Gastrocnemius medialis (tissue), 4 donors: ENCODE results near the gene TJP2. TPM values are rescaled to one million over a fixed set of nuclear protein-coding genes. Genes with fewer than 3 reads are reported as not detected.

Source experiments
- ATAC-seq, 2 donors: fragments of 150-250 bp; one replicate each; pipeline ENCODE4 v1.9.1; 2016
- DNase-seq, 2 donors: peaks; one replicate each; pipeline ENCODE4 v3.0.0-alpha.2; 2019
- H3K27ac ChIP-seq, 4 donors: fragments of 200-600 bp; sonication (generic); 1 replicate in 1 of 4; 2 replicates in 3 of 4; pipeline ENCODE4 v1.5.1; 2016 to 2018; ENCODE audit warnings: mild to moderate bottlenecking in 2 of 4, moderate library complexity in 1 of 4
- H3K27me3 ChIP-seq, 3 donors: fragments of 200-600 bp; sonication (generic) in 2 of 3; 1 replicate in 1 of 3; 2 replicates in 2 of 3; pipeline versions ENCODE4 v1.5.1 to v1.6.0; 2016 to 2019; ENCODE audit warnings: mild to moderate bottlenecking in 1 of 3, moderate library complexity in 1 of 3
- H3K36me3 ChIP-seq, 2 donors: fragments of 200-600 bp; sonication (generic) in 1 of 2; one replicate each; pipeline ENCODE4 v1.5.1; 2017 to 2018
- H3K4me1 ChIP-seq, 2 donors: fragments of 200-600 bp; sonication (generic) in 1 of 2; one replicate each; pipeline ENCODE4 v1.5.1; 2016 to 2017; ENCODE audit warnings: mild to moderate bottlenecking in 2 of 2
- H3K4me3 ChIP-seq, 4 donors: fragments of 200-600 bp; sonication (generic) in 3 of 4; 1 replicate in 1 of 4; 2 replicates in 3 of 4; pipeline ENCODE4 v1.5.1; 2016 to 2019; ENCODE audit warnings: mild to moderate bottlenecking in 2 of 4
- H3K9me3 ChIP-seq, 3 donors: fragments of 200-600 bp; sonication (generic) in 2 of 3; 1 replicate in 1 of 3; 2 replicates in 2 of 3; pipeline ENCODE4 v1.5.1; 2016 to 2019
- CTCF ChIP-seq, 5 experiments: fragments of 450-650 bp in 3 of 5; fragments of 200-600 bp in 2 of 5; sonication (generic) in 2 of 5; IDR thresholded peaks in 4 of 5; conservative IDR thresholded peaks in 1 of 5; 1 replicate in 4 of 5; 2 replicates in 1 of 5; pipeline ENCODE4 v1.5.1; 2016 to 2019; ENCODE audit warnings: antibody characterized with exemption in 5 of 5, mild to moderate bottlenecking in 3 of 5, moderate library complexity in 3 of 5
- POLR2A ChIP-seq, 2 donors: fragments of 450-650 bp; IDR thresholded peaks; one replicate each; pipeline ENCODE4 v1.6.1; 2017; ENCODE audit warnings: antibody characterized with exemption in 2 of 2, mild to moderate bottlenecking in 2 of 2, moderate library complexity in 2 of 2
- in situ Hi-C, 4 donors: fragments of 200-750 bp; cut with MboI; loops; one replicate each; pipeline versions ENCODE4 v1.15.0 to v1.8.0; 2017; ENCODE audit warnings: low sequenced_read_pairs in 4 of 4
- intact Hi-C: fragments of 100-400 bp; cut with DNase I; formaldehyde crosslinking; loops from one replicate; pipeline ENCODE4 v1.15.1; 2023; ENCODE audit warnings: low total_unique reads
- total RNA-seq, 4 donors: library from RNA; depleted of rRNA; stranded (reverse); fragments of >200 nt; gene quantifications; one replicate each; pipeline versions ENCODE4 v1.1.0 to v1.2.3, GENCODE V29; 2016

Gene TJP2
- total RNA-seq, 4 donors from 2014 or later = 10.5 to 23.1 (median 17.6) TPM

GRCh38 chr9:69261636-69262035 lies 87.6 kb downstream of the TJP2 start:
- H3K4me3 ChIP-seq = no peak overlapping the region
- no peak for ATAC-seq
- H3K36me3 ChIP-seq = no peaks in the 10 kb centered on the region
- in situ Hi-C loops = no loop called here
- no peak for TF ChIP-seq CTCF (IDR thresholded peaks at IDR 0.05 in 4 of 5, conservative IDR thresholded peaks at IDR 0.05 in 1 of 5)
- TF ChIP-seq POLR2A (IDR thresholded peaks at IDR 0.05) = no peak
- H3K4me1 ChIP-seq = no peaks in the 10 kb centered on the region
- no peaks in the 10 kb centered on the region for H3K9me3 ChIP-seq
- H3K27ac ChIP-seq = no peak overlapping the region
- intact Hi-C loops = no loop called here
- H3K27me3 ChIP-seq = no peaks in the 10 kb centered on the region
- no peak for DNase-seq

GRCh38 chr9:69264526-69264925 lies 90.4 kb downstream of the TJP2 start:
- intact Hi-C loops = no loop called here
- no peak overlapping the region for H3K4me3 ChIP-seq
- no peaks in the 10 kb centered on the region for H3K27me3 ChIP-seq
- ATAC-seq (no peak), DNase-seq (no peak)
- H3K9me3 ChIP-seq = no peaks in the 10 kb centered on the region
- no peak for TF ChIP-seq POLR2A (IDR thresholded peaks at IDR 0.05)
- H3K27ac ChIP-seq = no peak overlapping the region
- H3K36me3 ChIP-seq = no peaks in the 10 kb centered on the region
- in situ Hi-C loops = no loop called here
- no peaks in the 10 kb centered on the region for H3K4me1 ChIP-seq

GRCh38 chr9:69265891-69266290 lies 91.8 kb downstream of the TJP2 start:
- DNase-seq (no peak), ATAC-seq (no peak)
- no peaks in the 10 kb centered on the region for H3K4me1 ChIP-seq
- intact Hi-C loops = no loop called here
- in situ Hi-C loops = no loop called here
- TF ChIP-seq CTCF (IDR thresholded peaks at IDR 0.05 in 4 of 5, conservative IDR thresholded peaks at IDR 0.05 in 1 of 5) (no peak), POLR2A (IDR thresholded peaks at IDR 0.05) (no peak)
- H3K36me3 ChIP-seq = no peaks in the 10 kb centered on the region
- no peaks in the 10 kb centered on the region for H3K9me3 ChIP-seq
- no peak overlapping the region for H3K27ac ChIP-seq
- H3K4me3 ChIP-seq = no peak overlapping the region
- no peaks in the 10 kb centered on the region for H3K27me3 ChIP-seq

- peak in 1 of 2 donors; percentile 17 for ATAC-seq
- no peak for DNase-seq
- Histone ChIP-seq H3K27ac (peak overlapping the region; percentile 81 to 88 (median 83)), H3K27me3 (no peaks in the 10 kb centered on the region), H3K4me1 (peaks cover 11 to 18% of the 10 kb centered on the region in 2 donors), H3K9me3 (no peaks in the 10 kb centered on the region), H3K4me3 (no peak overlapping the region), H3K36me3 (no peaks in the 10 kb centered on the region)
- intact Hi-C loops = loop anchor here (10.0 kb wide), 3 partner anchors 47 to 123 kb away; partner anchors contain the start of gene ENTREP1
- in situ Hi-C loops = no loop called here
- no peak for TF ChIP-seq CTCF (IDR thresholded peaks at IDR 0.05 in 4 of 5, conservative IDR thresholded peaks at IDR 0.05 in 1 of 5)
- TF ChIP-seq POLR2A (IDR thresholded peaks at IDR 0.05) = no peak
Observed at GRCh38 chr9:69272212-69272611, 98.1 kb downstream of the TJP2 start.

GRCh38 chr9:69273161-69273560 lies 99.1 kb downstream of the TJP2 start:
- H3K27me3 ChIP-seq = no peaks in the 10 kb centered on the region
- no peaks in the 10 kb centered on the region for H3K36me3 ChIP-seq
- peak overlapping the region; percentile 81 to 88 (median 83) for H3K27ac ChIP-seq
- H3K4me1 ChIP-seq = peaks cover 11 to 18% of the 10 kb centered on the region in 2 donors
- peak overlapping the region in 1 of 4 donors; percentile 20 for H3K4me3 ChIP-seq
- in situ Hi-C loops (no loop called here), intact Hi-C loops (loop anchor here (10.0 kb wide), 3 partner anchors 48 to 122 kb away; partner anchors contain the start of gene ENTREP1)
- peak; percentile 39 to 53 for DNase-seq
- ATAC-seq = peak; percentile 100
- no peaks in the 10 kb centered on the region for H3K9me3 ChIP-seq
- TF ChIP-seq POLR2A (IDR thresholded peaks at IDR 0.05) (peak in 1 of 2 donors; percentile 50), CTCF (IDR thresholded peaks at IDR 0.05 in 4 of 5, conservative IDR thresholded peaks at IDR 0.05 in 1 of 5) (no peak)
